WTC11 (cell line): Measurements from ENCODE around the gene SYNM. TPM values are rescaled to one million over a fixed set of nuclear protein-coding genes. Genes with fewer than 3 reads are reported as not detected.
"Not testable (repeated sequence)": the region's sequence is repeated elsewhere in the genome, so short reads cannot be mapped to it uniquely, and the experiment has no call there.

Source experiments
- ATAC-seq: fragments of 200-7000 bp; cut with Tn5 transposase; 2 replicates; pipeline ENCODE4 v1.10.0; 2021; ENCODE audit warnings: mild to moderate bottlenecking, moderate library complexity
- CTCF ChIA-PET: fragments of 300-600 bp; sonication (Branson Sonifier 250); formaldehyde crosslinking; loops from one replicate; lab custom pipeline; 2021; ENCODE audit warnings: antibody characterized with exemption; lab: Charles Lee
- POLR2A ChIA-PET: fragments of 350-600 bp; sonication (Branson Sonifier 250); formaldehyde crosslinking; loops from one replicate; lab custom pipeline; 2021; ENCODE audit warnings: antibody characterized with exemption; lab: Charles Lee
- DNase-seq: peaks from one replicate; pipeline ENCODE4 v3.0.0; 2021; ENCODE audit warnings: low spot score
- H3K27ac Mint-ChIP-seq: 2 replicates; pipeline ENCODE4 v1.8.0; 2021; ENCODE audit warnings: mixed read lengths
- H3K27me3 Mint-ChIP-seq: 2 replicates; pipeline ENCODE4 v1.8.0; 2021; ENCODE audit warnings: low read depth, mild to moderate bottlenecking, moderate library complexity, mixed read lengths
- H3K36me3 Mint-ChIP-seq: 2 replicates; pipeline ENCODE4 v1.8.0; 2021; ENCODE audit warnings: mixed read lengths
- H3K4me1 Mint-ChIP-seq: 2 replicates; pipeline ENCODE4 v1.8.0; 2022; ENCODE audit warnings: mixed read lengths
- H3K4me3 Mint-ChIP-seq: 2 replicates; pipeline ENCODE4 v1.8.0; 2021; ENCODE audit warnings: mild to moderate bottlenecking, moderate library complexity, mixed read lengths
- H3K9me3 Mint-ChIP-seq: 2 replicates; pipeline ENCODE4 v1.8.0; 2021; ENCODE audit warnings: mixed read lengths
- CREM ChIP-seq: sonication (generic); formaldehyde crosslinking; IDR thresholded peaks from 2 replicates; pipeline ENCODE4 v1.8.1; 2022; ENCODE audit warnings: mild to moderate bottlenecking, missing genetic modification reagents, moderate library complexity
- FOXK1 ChIP-seq: sonication (generic); formaldehyde crosslinking; IDR thresholded peaks from 2 replicates; pipeline ENCODE4 v1.8.0; 2022; ENCODE audit warnings: mild to moderate bottlenecking, moderate library complexity, missing genetic modification reagents
- GRHL2 ChIP-seq: fragments of 250-450 bp; sonication (Bioruptor Pico); IDR thresholded peaks from 2 replicates; pipeline ENCODE4 v1.8.0; 2022; ENCODE audit warnings: mild to moderate bottlenecking, moderate library complexity; ENCODE audit not compliant: insufficient replicate concordance, severe bottlenecking
- NFE2L1 ChIP-seq: sonication (generic); formaldehyde crosslinking; IDR thresholded peaks from 2 replicates; pipeline ENCODE4 v1.8.1; 2023; ENCODE audit warnings: missing genetic modification reagents
- SP1 ChIP-seq: sonication (generic); formaldehyde crosslinking; conservative IDR thresholded peaks from 2 replicates; pipeline ENCODE4 v1.8.1; 2022; ENCODE audit warnings: missing genetic modification reagents
- TEAD1 ChIP-seq: sonication (generic); formaldehyde crosslinking; IDR thresholded peaks from 2 replicates; pipeline ENCODE4 v1.8.0; 2022; ENCODE audit warnings: mild to moderate bottlenecking, missing genetic modification reagents
- TP53 ChIP-seq: sonication (generic); formaldehyde crosslinking; IDR thresholded peaks from 2 replicates; pipeline ENCODE4 v1.8.1; 2023; ENCODE audit warnings: mild to moderate bottlenecking, missing genetic modification reagents
- ZNF219 ChIP-seq: sonication (generic); formaldehyde crosslinking; IDR thresholded peaks from 2 replicates; pipeline ENCODE4 v1.8.0; 2023; ENCODE audit warnings: missing genetic modification reagents, mild to moderate bottlenecking, borderline replicate concordance
- ZNF263 ChIP-seq: sonication (generic); formaldehyde crosslinking; IDR thresholded peaks from 2 replicates; pipeline ENCODE4 v1.8.1; 2022; ENCODE audit warnings: low read depth, mild to moderate bottlenecking, moderate library complexity, missing genetic modification reagents
- ZNF423 ChIP-seq: fragments of 250-450 bp; sonication (Bioruptor Pico); IDR thresholded peaks from 2 replicates; pipeline ENCODE4 v2.1.2; 2022; ENCODE audit warnings: mild to moderate bottlenecking, moderate library complexity
- total RNA-seq: library from RNA; stranded (reverse); gene quantifications from 3 replicates; pipeline ENCODE4 v1.2.3, GENCODE V29; 2021
- TF ChIP-seq, protein P1 (sequence below): sonication (generic); formaldehyde crosslinking; IDR thresholded peaks from 2 replicates; pipeline ENCODE4 v1.8.1; 2022; ENCODE audit warnings: mild to moderate bottlenecking, moderate library complexity, missing genetic modification reagents
- TF ChIP-seq, protein P2 (sequence below): sonication (generic); formaldehyde crosslinking; IDR thresholded peaks from 2 replicates; pipeline ENCODE4 v1.8.1; 2023; ENCODE audit warnings: mild to moderate bottlenecking, moderate library complexity, missing genetic modification reagents
- TF ChIP-seq, protein P3 (sequence below): fragments of 250-450 bp; sonication (Bioruptor Pico); IDR thresholded peaks from 2 replicates; pipeline ENCODE4 v1.9.0; 2021; ENCODE audit warnings: mild to moderate bottlenecking, borderline replicate concordance
- TF ChIP-seq, protein P4 (sequence below): fragments of 200-600 bp; IDR thresholded peaks from 2 replicates; pipeline ENCODE4 v1.8.0; 2022; ENCODE audit warnings: antibody characterized with exemption

SYNM gene
- total RNA-seq, 1 experiment from 2014 or later, result 2.2 TPM

DNA sequence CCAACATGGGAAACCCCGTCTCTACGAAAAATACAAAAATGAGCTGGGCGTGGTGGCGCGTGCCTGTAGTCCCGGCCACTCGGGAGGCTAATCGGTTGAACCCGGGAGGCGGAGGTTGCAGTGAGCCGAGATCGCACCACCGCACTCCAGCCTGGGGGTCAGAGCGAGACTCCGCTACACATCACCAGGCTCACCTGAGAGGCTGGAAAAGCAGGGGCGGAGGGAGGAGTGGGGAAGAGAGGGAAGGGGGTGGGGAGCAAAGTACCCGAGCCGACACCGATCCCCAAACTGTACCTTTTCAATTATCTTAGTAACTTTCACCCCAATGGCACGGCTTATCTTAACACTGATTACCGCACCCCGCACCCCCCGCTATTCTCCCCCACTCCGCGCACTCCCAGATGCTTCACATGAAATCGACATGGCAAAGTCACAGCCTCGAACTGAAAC, 46.4 kb upstream of the SYNM start:
- peaks cover 27% of the 10 kb centered on the region for H3K27me3 Mint-ChIP-seq
- peaks cover 3% of the 10 kb centered on the region; the same call in 1 of the 2 replicates for H3K4me1 Mint-ChIP-seq
- peak overlapping the region; percentile 73 for H3K4me3 Mint-ChIP-seq
- POLR2A ChIA-PET, result interaction anchor here (0.6 to 1.0 kb wide), 3 partner anchors 33 to 94 kb away, joined by 3 to 9 read pairs (median 3); no protein-coding TSS in a partner anchor
- DNase-seq (no peak), ATAC-seq (no peak)
- no peaks in the 10 kb centered on the region for H3K36me3 Mint-ChIP-seq
- H3K27ac Mint-ChIP-seq, result no peak overlapping the region
- TF ChIP-seq ZNF263 (CRISPR knock-in tag), result no peak
- no peak for TF ChIP-seq ZNF219 (CRISPR knock-in tag)
- no peak for TF ChIP-seq GRHL2 (CRISPR knock-in tag)
- TF ChIP-seq NFE2L1 (CRISPR knock-in tag), result no peak
- no peak for TF ChIP-seq ZNF423 (CRISPR knock-in tag)
- CTCF ChIA-PET, result interaction anchor here (0.6 to 2.1 kb wide), 26 partner anchors 9 to 630 kb away, joined by 3 to 16 read pairs (median 4); partner anchors contain the start of genes LRRC28 and SYNM
- H3K9me3 Mint-ChIP-seq, result no peaks in the 10 kb centered on the region

DNA sequence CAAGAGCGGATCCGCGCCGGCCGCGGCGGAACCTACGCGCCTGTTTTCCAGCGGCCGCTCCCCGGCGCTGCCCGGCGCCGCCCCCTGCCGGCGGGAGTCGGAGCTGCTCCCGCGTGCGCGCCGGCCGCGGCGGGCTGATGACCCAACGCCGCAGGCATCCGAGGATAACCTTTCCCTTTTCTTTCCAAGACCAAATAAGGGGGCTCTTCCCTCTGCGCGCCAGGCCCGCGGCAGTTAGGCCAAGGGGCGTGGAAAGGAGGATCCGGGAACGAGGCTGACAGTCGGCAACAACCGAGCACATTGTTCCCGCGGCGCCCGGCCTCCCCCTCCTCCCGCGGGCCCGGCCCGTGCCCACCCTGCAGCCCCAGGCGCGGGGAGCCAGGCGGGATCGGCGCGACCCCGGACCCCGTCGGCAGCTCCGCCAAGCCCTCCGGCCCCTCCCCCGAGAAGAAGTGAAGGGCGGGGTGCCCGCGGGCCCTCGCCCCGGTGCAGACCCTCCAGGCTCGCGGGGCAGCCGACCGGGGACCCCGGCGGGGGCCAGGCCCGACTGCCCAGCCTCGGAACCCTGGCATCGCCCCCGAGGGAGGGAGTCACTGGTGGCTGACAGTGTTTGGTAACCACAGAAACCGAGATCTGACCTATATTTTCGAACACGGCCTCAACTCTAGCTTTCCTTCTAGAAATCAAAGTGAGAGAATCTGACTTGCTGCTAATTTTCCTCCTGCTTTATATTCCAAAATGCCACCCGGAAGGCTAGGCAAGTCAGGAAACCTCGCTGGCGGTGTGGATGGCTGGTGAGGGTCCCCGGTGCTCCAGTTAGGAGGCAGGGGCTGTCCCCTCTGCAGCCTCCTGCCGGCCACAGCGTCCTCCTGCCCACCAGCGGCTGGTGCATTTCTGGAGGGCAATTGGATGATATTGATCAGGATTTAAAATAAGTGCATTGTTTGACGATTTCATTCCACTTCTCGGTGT, 45.6 kb upstream of the SYNM start:
- H3K27me3 Mint-ChIP-seq, result peaks cover 31% of the 10 kb centered on the region

DNA sequence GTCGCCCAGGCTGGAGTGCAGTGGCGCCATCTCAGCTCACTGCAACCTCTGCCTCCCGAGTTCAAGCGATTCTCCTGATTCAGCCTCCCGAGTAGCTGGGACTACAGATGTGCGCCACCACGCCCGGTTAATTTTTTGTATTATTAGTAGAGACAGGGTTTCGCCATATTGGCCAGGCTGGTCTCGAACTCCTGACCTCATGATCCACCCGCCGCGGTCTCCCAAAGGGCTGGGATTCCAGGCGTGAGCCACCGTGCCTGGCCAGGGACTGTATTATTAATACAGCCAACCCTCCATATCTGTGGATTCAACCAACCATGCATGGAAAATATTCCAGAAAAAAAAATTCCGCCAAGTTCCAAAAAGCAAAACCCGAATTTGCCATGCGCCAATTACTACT, 44.7 kb upstream of the SYNM start:
- ChIA-PET CTCF (interaction anchor here (0.7 to 2.1 kb wide), 2 partner anchors 8 to 45 kb away, joined by 3 to 11 read pairs; partner anchors contain the start of gene SYNM), POLR2A (interaction anchor here (0.6 to 1.4 kb wide), 2 partner anchors 16 to 45 kb away, joined by 3 read pairs; no protein-coding TSS in a partner anchor)
- H3K9me3 Mint-ChIP-seq, H3K36me3 Mint-ChIP-seq, DNase-seq, H3K4me1 Mint-ChIP-seq, ATAC-seq, H3K27ac Mint-ChIP-seq: not testable (repeated sequence)
- peak overlapping the region; percentile 83 for H3K4me3 Mint-ChIP-seq
- H3K27me3 Mint-ChIP-seq, result peaks cover 35% of the 10 kb centered on the region

More for the DNA sequence above, 45.6 kb upstream of the SYNM start:
- DNase-seq (peak; percentile 76), ATAC-seq (peak; percentile 89)
- no peaks in the 10 kb centered on the region for H3K36me3 Mint-ChIP-seq
- TF ChIP-seq, protein P1, sequence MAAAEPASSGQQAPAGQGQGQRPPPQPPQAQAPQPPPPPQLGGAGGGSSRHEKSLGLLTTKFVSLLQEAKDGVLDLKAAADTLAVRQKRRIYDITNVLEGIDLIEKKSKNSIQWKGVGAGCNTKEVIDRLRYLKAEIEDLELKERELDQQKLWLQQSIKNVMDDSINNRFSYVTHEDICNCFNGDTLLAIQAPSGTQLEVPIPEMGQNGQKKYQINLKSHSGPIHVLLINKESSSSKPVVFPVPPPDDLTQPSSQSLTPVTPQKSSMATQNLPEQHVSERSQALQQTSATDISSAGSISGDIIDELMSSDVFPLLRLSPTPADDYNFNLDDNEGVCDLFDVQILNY (CRISPR knock-in tag), result peak; percentile 63; the same call in 1 of the 2 replicates
- TF ChIP-seq TP53 (CRISPR knock-in tag), result peak; percentile 53; the same call in 1 of the 2 replicates
- TF ChIP-seq TEAD1, result peak; percentile 79; the same call in 1 of the 2 replicates
- TF ChIP-seq GRHL2 (CRISPR knock-in tag), result no peak
- peak; percentile 76 for TF ChIP-seq FOXK1 (CRISPR knock-in tag)
- no peak for TF ChIP-seq NFE2L1 (CRISPR knock-in tag)
- peak; percentile 38; the same call in 1 of the 2 replicates for TF ChIP-seq SP1 (CRISPR knock-in tag)
- TF ChIP-seq, protein P2, sequence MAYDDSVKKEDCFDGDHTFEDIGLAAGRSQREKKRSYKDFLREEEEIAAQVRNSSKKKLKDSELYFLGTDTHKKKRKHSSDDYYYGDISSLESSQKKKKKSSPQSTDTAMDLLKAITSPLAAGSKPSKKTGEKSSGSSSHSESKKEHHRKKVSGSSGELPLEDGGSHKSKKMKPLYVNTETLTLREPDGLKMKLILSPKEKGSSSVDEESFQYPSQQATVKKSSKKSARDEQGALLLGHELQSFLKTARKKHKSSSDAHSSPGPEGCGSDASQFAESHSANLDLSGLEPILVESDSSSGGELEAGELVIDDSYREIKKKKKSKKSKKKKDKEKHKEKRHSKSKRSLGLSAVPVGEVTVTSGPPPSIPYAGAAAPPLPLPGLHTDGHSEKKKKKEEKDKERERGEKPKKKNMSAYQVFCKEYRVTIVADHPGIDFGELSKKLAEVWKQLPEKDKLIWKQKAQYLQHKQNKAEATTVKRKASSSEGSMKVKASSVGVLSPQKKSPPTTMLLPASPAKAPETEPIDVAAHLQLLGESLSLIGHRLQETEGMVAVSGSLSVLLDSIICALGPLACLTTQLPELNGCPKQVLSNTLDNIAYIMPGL, result peak; percentile 52; the same call in 1 of the 2 replicates
- TF ChIP-seq CREM (CRISPR knock-in tag), result 0 out of 2 replicates have a peak, but pooled peaks have one; percentile 16
- TF ChIP-seq, protein P3, sequence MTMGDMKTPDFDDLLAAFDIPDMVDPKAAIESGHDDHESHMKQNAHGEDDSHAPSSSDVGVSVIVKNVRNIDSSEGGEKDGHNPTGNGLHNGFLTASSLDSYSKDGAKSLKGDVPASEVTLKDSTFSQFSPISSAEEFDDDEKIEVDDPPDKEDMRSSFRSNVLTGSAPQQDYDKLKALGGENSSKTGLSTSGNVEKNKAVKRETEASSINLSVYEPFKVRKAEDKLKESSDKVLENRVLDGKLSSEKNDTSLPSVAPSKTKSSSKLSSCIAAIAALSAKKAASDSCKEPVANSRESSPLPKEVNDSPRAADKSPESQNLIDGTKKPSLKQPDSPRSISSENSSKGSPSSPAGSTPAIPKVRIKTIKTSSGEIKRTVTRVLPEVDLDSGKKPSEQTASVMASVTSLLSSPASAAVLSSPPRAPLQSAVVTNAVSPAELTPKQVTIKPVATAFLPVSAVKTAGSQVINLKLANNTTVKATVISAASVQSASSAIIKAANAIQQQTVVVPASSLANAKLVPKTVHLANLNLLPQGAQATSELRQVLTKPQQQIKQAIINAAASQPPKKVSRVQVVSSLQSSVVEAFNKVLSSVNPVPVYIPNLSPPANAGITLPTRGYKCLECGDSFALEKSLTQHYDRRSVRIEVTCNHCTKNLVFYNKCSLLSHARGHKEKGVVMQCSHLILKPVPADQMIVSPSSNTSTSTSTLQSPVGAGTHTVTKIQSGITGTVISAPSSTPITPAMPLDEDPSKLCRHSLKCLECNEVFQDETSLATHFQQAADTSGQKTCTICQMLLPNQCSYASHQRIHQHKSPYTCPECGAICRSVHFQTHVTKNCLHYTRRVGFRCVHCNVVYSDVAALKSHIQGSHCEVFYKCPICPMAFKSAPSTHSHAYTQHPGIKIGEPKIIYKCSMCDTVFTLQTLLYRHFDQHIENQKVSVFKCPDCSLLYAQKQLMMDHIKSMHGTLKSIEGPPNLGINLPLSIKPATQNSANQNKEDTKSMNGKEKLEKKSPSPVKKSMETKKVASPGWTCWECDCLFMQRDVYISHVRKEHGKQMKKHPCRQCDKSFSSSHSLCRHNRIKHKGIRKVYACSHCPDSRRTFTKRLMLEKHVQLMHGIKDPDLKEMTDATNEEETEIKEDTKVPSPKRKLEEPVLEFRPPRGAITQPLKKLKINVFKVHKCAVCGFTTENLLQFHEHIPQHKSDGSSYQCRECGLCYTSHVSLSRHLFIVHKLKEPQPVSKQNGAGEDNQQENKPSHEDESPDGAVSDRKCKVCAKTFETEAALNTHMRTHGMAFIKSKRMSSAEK (CRISPR knock-in tag), result no peak
- TF ChIP-seq, protein P4, sequence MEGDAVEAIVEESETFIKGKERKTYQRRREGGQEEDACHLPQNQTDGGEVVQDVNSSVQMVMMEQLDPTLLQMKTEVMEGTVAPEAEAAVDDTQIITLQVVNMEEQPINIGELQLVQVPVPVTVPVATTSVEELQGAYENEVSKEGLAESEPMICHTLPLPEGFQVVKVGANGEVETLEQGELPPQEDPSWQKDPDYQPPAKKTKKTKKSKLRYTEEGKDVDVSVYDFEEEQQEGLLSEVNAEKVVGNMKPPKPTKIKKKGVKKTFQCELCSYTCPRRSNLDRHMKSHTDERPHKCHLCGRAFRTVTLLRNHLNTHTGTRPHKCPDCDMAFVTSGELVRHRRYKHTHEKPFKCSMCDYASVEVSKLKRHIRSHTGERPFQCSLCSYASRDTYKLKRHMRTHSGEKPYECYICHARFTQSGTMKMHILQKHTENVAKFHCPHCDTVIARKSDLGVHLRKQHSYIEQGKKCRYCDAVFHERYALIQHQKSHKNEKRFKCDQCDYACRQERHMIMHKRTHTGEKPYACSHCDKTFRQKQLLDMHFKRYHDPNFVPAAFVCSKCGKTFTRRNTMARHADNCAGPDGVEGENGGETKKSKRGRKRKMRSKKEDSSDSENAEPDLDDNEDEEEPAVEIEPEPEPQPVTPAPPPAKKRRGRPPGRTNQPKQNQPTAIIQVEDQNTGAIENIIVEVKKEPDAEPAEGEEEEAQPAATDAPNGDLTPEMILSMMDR, result peak; percentile 61
- TF ChIP-seq, all 79 proteins: peak for 8
- Mint-ChIP-seq H3K4me3 (peak overlapping the region; percentile 83), H3K4me1 (peaks cover 3% of the 10 kb centered on the region; the same call in 1 of the 2 replicates), H3K9me3 (no peaks in the 10 kb centered on the region), H3K27ac (no peak overlapping the region)
- POLR2A ChIA-PET, result interaction anchor here (0.6 to 1.4 kb wide), 5 partner anchors 27 to 95 kb away, joined by 3 to 9 read pairs (median 3); no protein-coding TSS in a partner anchor
- CTCF ChIA-PET, result interaction anchor here (0.6 to 2.1 kb wide), 26 partner anchors 10 to 621 kb away, joined by 3 to 16 read pairs (median 4); partner anchors contain the start of genes LRRC28 and SYNM
